H9 (cell line): ENCODE measurements around the gene GRID1. TPM values are rescaled to one million over a fixed set of nuclear protein-coding genes. Genes with fewer than 3 reads are reported as not detected.

Experiments used
- DNase-seq: peaks from one replicate; pipeline ENCODE4 v3.0.0-alpha.2; 2017
- H2AFZ ChIP-seq: one replicate; pipeline ENCODE4 v1.6.1; 2013; ENCODE audit warnings: mild to moderate bottlenecking, low read length, control low read depth, moderate library complexity
- H2AK5ac ChIP-seq: 2 replicates; pipeline ENCODE4 v1.6.1; 2013; ENCODE audit warnings: low read length, control low read depth, mixed read lengths; ENCODE audit not compliant: insufficient read length
- H2BK120ac ChIP-seq: one replicate; pipeline ENCODE4 v1.6.1; 2013; ENCODE audit warnings: low read depth, mild to moderate bottlenecking, low read length, control low read depth, inconsistent platforms; ENCODE audit not compliant: poor library complexity, severe bottlenecking
- H2BK12ac ChIP-seq: 2 replicates; pipeline ENCODE4 v1.6.1; 2013; ENCODE audit warnings: low read length, control low read depth, mixed read lengths, low read depth; ENCODE audit not compliant: insufficient read length
- H2BK15ac ChIP-seq: 2 replicates; pipeline ENCODE4 v1.6.1; 2013; ENCODE audit warnings: low read depth, low read length, control low read depth
- H2BK20ac ChIP-seq: one replicate; pipeline ENCODE4 v1.6.1; 2013; ENCODE audit warnings: low read depth, mild to moderate bottlenecking, low read length, control low read depth, inconsistent platforms; ENCODE audit not compliant: poor library complexity, severe bottlenecking
- H2BK5ac ChIP-seq: 2 replicates; pipeline ENCODE4 v1.6.1; 2013; ENCODE audit warnings: low read length, control low read depth, mixed read lengths; ENCODE audit not compliant: insufficient read length
- H3K14ac ChIP-seq: 2 replicates; pipeline ENCODE4 v1.6.1; 2013; ENCODE audit warnings: low read length, control low read depth; ENCODE audit not compliant: insufficient read depth
- H3K18ac ChIP-seq: 2 replicates; pipeline ENCODE4 v1.6.1; 2013; ENCODE audit warnings: low read depth, mild to moderate bottlenecking, mixed read lengths, low read length, control low read depth; ENCODE audit not compliant: insufficient read length
- H3K23ac ChIP-seq: 2 replicates; pipeline ENCODE4 v1.6.1; 2013; ENCODE audit warnings: low read length, control low read depth, mixed read lengths, low read depth; ENCODE audit not compliant: insufficient read length
- H3K23me2 ChIP-seq: 2 replicates; pipeline ENCODE4 v1.6.1; 2013; ENCODE audit warnings: low read depth, mild to moderate bottlenecking, mixed read lengths, low read length, control low read depth; ENCODE audit not compliant: insufficient read length, poor library complexity, severe bottlenecking
- H3K27ac ChIP-seq: 2 replicates; pipeline ENCODE4 v1.5.1; 2013; ENCODE audit warnings: low read length, control low read depth, mixed read lengths, low read depth; ENCODE audit not compliant: insufficient read length
- H3K27me3 ChIP-seq: 2 replicates; pipeline ENCODE4 v1.6.1; 2013; ENCODE audit warnings: low read length, control low read depth, inconsistent platforms; ENCODE audit not compliant: insufficient read depth
- H3K4ac ChIP-seq: 2 replicates; pipeline ENCODE4 v1.6.1; 2013; ENCODE audit warnings: low read depth, mild to moderate bottlenecking, control low read depth, inconsistent platforms, low read length, moderate library complexity
- H3K4me1 ChIP-seq: 2 replicates; pipeline ENCODE4 v1.6.1; 2013; ENCODE audit warnings: low read length, control low read depth, inconsistent platforms; ENCODE audit not compliant: insufficient read depth
- H3K4me2 ChIP-seq: 2 replicates; pipeline ENCODE4 v1.6.1; 2013; ENCODE audit warnings: low read length, control low read depth, mixed read lengths; ENCODE audit not compliant: insufficient read length, insufficient read depth
- H3K56ac ChIP-seq: 2 replicates; pipeline ENCODE4 v1.6.1; 2013; ENCODE audit warnings: low read depth, mild to moderate bottlenecking, mixed read lengths, low read length, control low read depth; ENCODE audit not compliant: insufficient read length
- H3K79me1 ChIP-seq: 2 replicates; pipeline ENCODE4 v1.6.1; 2013; ENCODE audit warnings: low read depth, mild to moderate bottlenecking, moderate library complexity, low read length, control low read depth, inconsistent platforms; ENCODE audit not compliant: insufficient read depth, poor library complexity, severe bottlenecking
- H3K79me2 ChIP-seq: 2 replicates; pipeline ENCODE4 v1.6.1; 2013; ENCODE audit warnings: low read length, control low read depth, inconsistent platforms; ENCODE audit not compliant: insufficient read depth
- H3K9ac ChIP-seq: 2 replicates; pipeline ENCODE4 v1.6.1; 2013; ENCODE audit warnings: low read length, control low read depth, mixed read lengths; ENCODE audit not compliant: insufficient read length; ENCODE audit errors: extremely low read depth
- H3K9me3 ChIP-seq: one replicate; pipeline ENCODE4 v1.6.1; 2013; ENCODE audit warnings: low read depth, low read length, inconsistent platforms; ENCODE audit not compliant: control insufficient read depth
- H3T11ph ChIP-seq: one replicate; pipeline ENCODE4 v1.6.1; 2013; ENCODE audit warnings: mild to moderate bottlenecking, low read length, control low read depth, inconsistent platforms
- H4K20me1 ChIP-seq: one replicate; pipeline ENCODE4 v1.6.1; 2013; ENCODE audit not compliant: control insufficient read depth, insufficient read length, insufficient read depth
- H4K5ac ChIP-seq: 2 replicates; pipeline ENCODE4 v1.6.1; 2013; ENCODE audit warnings: low read depth, mild to moderate bottlenecking, mixed read lengths, low read length, control low read depth; ENCODE audit not compliant: insufficient read length
- H4K8ac ChIP-seq: replicated peaks from 2 replicates; pipeline ENCODE4 v1.6.1; 2013; ENCODE audit warnings: low read length, control low read depth, mixed read lengths, low read depth; ENCODE audit not compliant: insufficient read length
- H4K91ac ChIP-seq: 2 replicates; pipeline ENCODE4 v1.6.1; 2013; ENCODE audit warnings: low read depth, mild to moderate bottlenecking, moderate library complexity, mixed read lengths, low read length, control low read depth; ENCODE audit not compliant: insufficient read length
- H3K27ac Mint-ChIP-seq, 3 experiments: 2 replicates in 2 of 3; 3 replicates in 1 of 3; pipeline ENCODE4 v1.8.0; 2020 to 2021; ENCODE audit warnings: mixed read lengths in 3 of 3, mild to moderate bottlenecking in 1 of 3, moderate library complexity in 1 of 3
- H3K27me3 Mint-ChIP-seq: 2 replicates; pipeline ENCODE4 v1.8.0; 2021; ENCODE audit warnings: low read depth, mild to moderate bottlenecking, moderate library complexity, mixed read lengths
- H3K36me3 Mint-ChIP-seq, 3 experiments: 2 replicates in 2 of 3; 3 replicates in 1 of 3; pipeline ENCODE4 v1.8.0; 2020 to 2021; ENCODE audit warnings: low read depth in 3 of 3, mixed read lengths in 3 of 3; ENCODE audit not compliant: insufficient read depth in 1 of 3
- H3K4me1 Mint-ChIP-seq, 2 experiments: 2 replicates each; pipeline ENCODE4 v1.8.0; 2020; ENCODE audit warnings: mixed read lengths in 2 of 2
- H3K4me3 Mint-ChIP-seq, 2 experiments: 2 replicates in 1 of 2; 3 replicates in 1 of 2; pipeline ENCODE4 v1.8.0; 2020 to 2021; ENCODE audit warnings: mild to moderate bottlenecking in 2 of 2, mixed read lengths in 2 of 2, moderate library complexity in 1 of 2
- H3K9me3 Mint-ChIP-seq, 2 experiments: 2 replicates in 1 of 2; 3 replicates in 1 of 2; pipeline ENCODE4 v1.8.0; 2020; ENCODE audit warnings: mild to moderate bottlenecking in 2 of 2, mixed read lengths in 2 of 2, moderate library complexity in 1 of 2
- CTCF ChIP-seq: fragments of 200-600 bp; sonication (generic); conservative IDR thresholded peaks from 3 replicates; pipeline ENCODE4 v1.8.0; 2021; ENCODE audit warnings: antibody characterized with exemption, mild to moderate bottlenecking
- WGBS: extraction: QIAGEN DNeasy Blood & Tissue Kit; methylation state at CpG from one replicate; pipeline ENCODE4 v1.1.7; 2013; ENCODE audit warnings: missing lambda C conversion rate, low lambda C conversion rate, mixed read lengths; ENCODE audit not compliant: insufficient read length; ENCODE audit errors: extremely low coverage; 5-methylcytosine and 5-hydroxymethylcytosine counted together
- total RNA-seq: library from RNA; stranded (reverse); gene quantifications from 2 replicates; pipeline ENCODE4 v1.2.1, GENCODE V29; 2021

The GRID1 gene
- total RNA-seq, 1 experiment from 2014 or later = 0.35 TPM

DNA sequence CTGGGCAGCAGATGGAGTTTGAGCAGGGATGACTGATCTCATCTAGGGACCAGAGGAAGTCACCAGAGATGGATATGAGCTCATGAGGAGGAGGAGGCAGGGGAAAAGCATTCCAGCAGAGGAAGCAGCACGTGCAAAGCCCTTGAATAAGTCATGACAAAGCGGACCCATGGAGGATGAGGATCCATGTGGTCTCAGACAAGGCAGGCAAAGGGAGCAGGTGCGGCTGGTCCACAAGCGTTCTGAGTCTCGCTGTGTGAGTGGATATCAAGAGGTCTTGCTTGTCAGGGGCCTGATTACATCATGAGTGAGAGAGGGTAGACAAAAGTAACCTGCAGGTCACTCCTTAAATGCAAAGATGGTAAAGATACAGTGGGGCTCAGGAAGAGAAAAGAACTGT, 307.6 kb downstream of the GRID1 start:
- no peak overlapping the region for H3K4me3 Mint-ChIP-seq
- Histone ChIP-seq H3K23ac (no peak overlapping the region), H4K8ac (no peak overlapping the region), H3K79me2 (no peaks in the 10 kb centered on the region), H3T11ph (no peak overlapping the region), H2AK5ac (no peak overlapping the region), H2AFZ (no peak overlapping the region), H3K27ac (no peak overlapping the region), H4K5ac (no peak overlapping the region), H3K4me2 (no peak overlapping the region), H3K56ac (no peak overlapping the region), H3K18ac (no peak overlapping the region), H3K27me3 (no peaks in the 10 kb centered on the region), H3K9me3 (no peaks in the 10 kb centered on the region), H2BK5ac (no peak overlapping the region), H4K20me1 (no peaks in the 10 kb centered on the region), H3K23me2 (no peaks in the 10 kb centered on the region), H2BK20ac (no peak overlapping the region), H3K79me1 (no peaks in the 10 kb centered on the region), H2BK120ac (no peak overlapping the region), H3K4me1 (no peaks in the 10 kb centered on the region), H2BK15ac (no peak overlapping the region), H3K4ac (no peak overlapping the region), H2BK12ac (no peak overlapping the region), H3K9ac (no peak overlapping the region), H3K14ac (no peak overlapping the region), H4K91ac (no peak overlapping the region)
- WGBS = no CpG with 5 or more reads among the region's 5 CpGs
- no peak for DNase-seq
- H3K27ac Mint-ChIP-seq = no peak overlapping the region; a peak in 1 of 7 replicates
- H3K9me3 Mint-ChIP-seq = peaks cover 0 to 4% of the 10 kb centered on the region in 2 experiments; a peak in 2 of 5 replicates
- peaks cover 12% of the 10 kb centered on the region for H3K27me3 Mint-ChIP-seq
- H3K4me1 Mint-ChIP-seq = peaks cover 4 to 7% of the 10 kb centered on the region in 2 experiments; a peak in 2 of 4 replicates
- no peak for TF ChIP-seq CTCF
- no peaks in the 10 kb centered on the region; a peak in 1 of 7 replicates for H3K36me3 Mint-ChIP-seq
